ENCODE measurements around the gene SORCS3. TPM values are rescaled to one million over a fixed set of nuclear protein-coding genes. Genes with fewer than 3 reads are reported as not detected.
A peak's percentile ranks its signal among the peaks of the same experiment; 100 is the strongest.

The SORCS3 gene
- total RNA-seq, 1 donor from 2014 or later: 0.31 TPM

GRCh38 chr10:104819731-104820130 is 178.6 kb downstream of the SORCS3 start:
- Mint-ChIP-seq H3K27me3 (no peaks in the 10 kb centered on the region), H3K9me3 (ENCODE audit: low read depth) (no peaks in the 10 kb centered on the region), H3K36me3 (ENCODE audit: insufficient read depth) (no peaks in the 10 kb centered on the region), H3K4me3 (ENCODE audit: low read depth) (no peak overlapping the region), H3K27ac (no peak overlapping the region), H3K4me1 (ENCODE audit: low read depth) (peaks cover 1% of the 10 kb centered on the region)
- DNase-seq (ENCODE audit: low spot score, unreplicated experiment): no peak
- TF ChIP-seq, protein P1, sequence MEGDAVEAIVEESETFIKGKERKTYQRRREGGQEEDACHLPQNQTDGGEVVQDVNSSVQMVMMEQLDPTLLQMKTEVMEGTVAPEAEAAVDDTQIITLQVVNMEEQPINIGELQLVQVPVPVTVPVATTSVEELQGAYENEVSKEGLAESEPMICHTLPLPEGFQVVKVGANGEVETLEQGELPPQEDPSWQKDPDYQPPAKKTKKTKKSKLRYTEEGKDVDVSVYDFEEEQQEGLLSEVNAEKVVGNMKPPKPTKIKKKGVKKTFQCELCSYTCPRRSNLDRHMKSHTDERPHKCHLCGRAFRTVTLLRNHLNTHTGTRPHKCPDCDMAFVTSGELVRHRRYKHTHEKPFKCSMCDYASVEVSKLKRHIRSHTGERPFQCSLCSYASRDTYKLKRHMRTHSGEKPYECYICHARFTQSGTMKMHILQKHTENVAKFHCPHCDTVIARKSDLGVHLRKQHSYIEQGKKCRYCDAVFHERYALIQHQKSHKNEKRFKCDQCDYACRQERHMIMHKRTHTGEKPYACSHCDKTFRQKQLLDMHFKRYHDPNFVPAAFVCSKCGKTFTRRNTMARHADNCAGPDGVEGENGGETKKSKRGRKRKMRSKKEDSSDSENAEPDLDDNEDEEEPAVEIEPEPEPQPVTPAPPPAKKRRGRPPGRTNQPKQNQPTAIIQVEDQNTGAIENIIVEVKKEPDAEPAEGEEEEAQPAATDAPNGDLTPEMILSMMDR (IDR thresholded peaks at IDR 0.05; ENCODE audit: unreplicated experiment): no peak

GRCh38 chr10:104822088-104822487 is 181.0 kb downstream of the SORCS3 start:
- DNase-seq (ENCODE audit: low spot score, unreplicated experiment): no peak
- TF ChIP-seq, protein P1 (IDR thresholded peaks at IDR 0.05; ENCODE audit: unreplicated experiment): no peak
- H3K9me3 Mint-ChIP-seq (ENCODE audit: low read depth): peaks cover 3% of the 10 kb centered on the region
- no peak overlapping the region for H3K27ac Mint-ChIP-seq
- H3K27me3 Mint-ChIP-seq: no peaks in the 10 kb centered on the region
- peaks cover 1% of the 10 kb centered on the region for H3K4me1 Mint-ChIP-seq (ENCODE audit: low read depth)
- H3K4me3 Mint-ChIP-seq (ENCODE audit: low read depth): no peak overlapping the region
- no peaks in the 10 kb centered on the region for H3K36me3 Mint-ChIP-seq (ENCODE audit: insufficient read depth)

DNA sequence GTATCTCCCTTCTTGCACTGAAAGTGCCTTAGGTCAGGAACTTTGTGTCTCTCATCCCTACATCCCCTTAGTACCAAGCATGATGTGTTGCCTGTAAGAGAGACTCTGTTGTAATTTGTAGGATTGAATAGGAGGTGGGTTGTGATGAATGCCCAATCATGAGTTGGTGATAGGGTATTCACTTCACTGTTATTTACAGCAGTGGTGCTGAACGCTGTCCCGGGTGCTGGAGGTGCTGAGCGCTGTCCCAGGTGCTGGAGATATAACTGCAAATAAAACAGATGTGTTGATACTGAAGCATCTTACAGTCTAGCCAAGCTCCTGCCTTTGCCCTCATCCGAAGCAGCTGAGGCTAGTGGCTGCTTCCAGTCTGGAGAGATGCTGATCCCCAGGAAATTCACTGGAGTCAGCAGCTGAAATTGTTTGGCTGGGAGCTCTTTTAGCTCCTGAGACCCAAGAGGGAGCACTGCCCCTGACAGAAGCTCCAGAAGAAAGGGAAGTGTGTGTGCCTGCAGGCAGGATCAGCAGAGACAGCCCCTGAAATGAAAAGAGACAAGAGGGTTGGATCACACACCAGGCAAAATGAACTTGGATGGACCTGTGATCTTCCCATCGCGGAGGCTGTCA is 183.4 kb downstream of the SORCS3 start:
- DNase-seq (ENCODE audit: low spot score, unreplicated experiment): peak; percentile 64
- Mint-ChIP-seq H3K4me1 (ENCODE audit: low read depth) (no peaks in the 10 kb centered on the region), H3K36me3 (ENCODE audit: insufficient read depth) (no peaks in the 10 kb centered on the region), H3K4me3 (ENCODE audit: low read depth) (no peak overlapping the region), H3K27me3 (no peaks in the 10 kb centered on the region), H3K9me3 (ENCODE audit: low read depth) (peaks cover 8% of the 10 kb centered on the region), H3K27ac (no peak overlapping the region)
- TF ChIP-seq, protein P1 (IDR thresholded peaks at IDR 0.05; ENCODE audit: unreplicated experiment): no peak

DNA sequence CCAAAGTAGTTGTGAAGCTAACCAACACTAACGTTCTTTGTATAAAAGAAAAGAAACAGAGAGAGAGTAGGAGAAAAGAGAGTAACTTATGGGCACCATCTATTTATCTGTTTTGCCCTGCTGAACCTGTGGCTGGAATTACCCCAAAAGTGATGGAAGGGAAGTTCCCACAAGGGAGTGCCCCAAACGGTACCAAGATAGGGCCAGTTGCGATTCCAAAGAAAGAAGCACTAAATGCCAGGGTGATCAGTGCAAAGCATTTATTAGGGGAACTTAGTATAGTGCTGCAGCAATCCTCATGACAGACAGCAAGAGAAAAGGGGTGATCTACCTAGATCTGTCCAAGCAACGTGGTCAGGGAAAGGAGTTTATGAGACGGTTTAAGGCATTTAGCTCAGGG is 190.2 kb downstream of the SORCS3 start:
- Mint-ChIP-seq H3K27me3 (peaks cover 4% of the 10 kb centered on the region), H3K9me3 (ENCODE audit: low read depth) (peaks cover 8% of the 10 kb centered on the region), H3K36me3 (ENCODE audit: insufficient read depth) (no peaks in the 10 kb centered on the region), H3K27ac (no peak overlapping the region), H3K4me3 (ENCODE audit: low read depth) (no peak overlapping the region), H3K4me1 (ENCODE audit: low read depth) (no peaks in the 10 kb centered on the region)
- TF ChIP-seq, protein P1 (IDR thresholded peaks at IDR 0.05; ENCODE audit: unreplicated experiment): no peak
- no peak for DNase-seq (ENCODE audit: low spot score, unreplicated experiment)

GRCh38 chr10:104834580-104834979 is 193.5 kb downstream of the SORCS3 start:
- H3K4me1 Mint-ChIP-seq (ENCODE audit: low read depth): no peaks in the 10 kb centered on the region
- H3K4me3 Mint-ChIP-seq (ENCODE audit: low read depth): no peak overlapping the region

More at GRCh38 chr10:104834580-104834979, 193.5 kb downstream of the SORCS3 start:
- DNase-seq (ENCODE audit: low spot score, unreplicated experiment): no peak
- peaks cover 4% of the 10 kb centered on the region for H3K27me3 Mint-ChIP-seq
- H3K36me3 Mint-ChIP-seq (ENCODE audit: insufficient read depth): no peaks in the 10 kb centered on the region
- H3K27ac Mint-ChIP-seq: no peak overlapping the region
- TF ChIP-seq, protein P1 (IDR thresholded peaks at IDR 0.05; ENCODE audit: unreplicated experiment): no peak
- no peaks in the 10 kb centered on the region for H3K9me3 Mint-ChIP-seq (ENCODE audit: low read depth)

Measured in progenitor cell of endocrine pancreas (in vitro differentiated cells).